Liver (tissue), 9 donors: ENCODE measurements around the gene TMEM45B. TPM values are rescaled to one million over a fixed set of nuclear protein-coding genes. Genes with fewer than 3 reads are reported as not detected.

Experiments
- DNase-seq: peaks from one replicate; pipeline ENCODE4 v3.0.0-alpha.2; 2017; ENCODE audit warnings: low spot score
- H3K27ac ChIP-seq, 2 donors: one replicate each; pipeline ENCODE4 v1.7.0; 2013; ENCODE audit warnings: inconsistent platforms in 2 of 2, low read length in 2 of 2, control low read depth in 1 of 2, low read depth in 1 of 2, mild to moderate bottlenecking in 1 of 2
- H3K27me3 ChIP-seq, 4 donors: one replicate each; pipeline versions ENCODE4 v1.6.1 to v1.7.0; 2013; ENCODE audit warnings: low read length in 3 of 4, inconsistent platforms in 1 of 4, mild to moderate bottlenecking in 1 of 4, moderate library complexity in 1 of 4; ENCODE audit not compliant: control insufficient read depth in 4 of 4, insufficient read depth in 4 of 4
- H3K36me3 ChIP-seq, 4 donors: one replicate each; pipeline versions ENCODE4 v1.6.1 to v1.7.0; 2013; ENCODE audit warnings: low read length in 3 of 4, mild to moderate bottlenecking in 3 of 4, low read depth in 1 of 4, moderate library complexity in 1 of 4; ENCODE audit not compliant: control insufficient read depth in 4 of 4, insufficient read depth in 3 of 4
- H3K4me1 ChIP-seq, 4 donors: one replicate each; pipeline versions ENCODE4 v1.6.1 to v1.7.0; 2013; ENCODE audit warnings: low read length in 3 of 4, mild to moderate bottlenecking in 3 of 4, moderate library complexity in 1 of 4; ENCODE audit not compliant: control insufficient read depth in 4 of 4, insufficient read depth in 4 of 4
- H3K4me3 ChIP-seq, 3 donors: one replicate each; pipeline versions ENCODE4 v1.6.1 to v1.7.0; 2013; ENCODE audit warnings: low read length in 3 of 3, control low read depth in 1 of 3, low read depth in 1 of 3, mild to moderate bottlenecking in 1 of 3
- H3K9ac ChIP-seq, 2 donors: one replicate each; pipeline ENCODE4 v1.7.0; 2013; ENCODE audit warnings: low read length in 2 of 2, mild to moderate bottlenecking in 2 of 2, moderate library complexity in 2 of 2, control low read depth in 1 of 2, low read depth in 1 of 2
- H3K9me3 ChIP-seq, 4 donors: one replicate each; pipeline versions ENCODE4 v1.6.1 to v1.7.0; 2013; ENCODE audit warnings: low read length in 3 of 4; ENCODE audit not compliant: control insufficient read depth in 4 of 4
- EGR1 ChIP-seq, 2 donors: IDR thresholded peaks; 2 replicates each; pipeline ENCODE4 v1.6.1; 2016 to 2018; ENCODE audit warnings: antibody characterized with exemption in 2 of 2, low read depth in 2 of 2
- FOXA1 ChIP-seq: IDR thresholded peaks from 2 replicates; pipeline ENCODE4 v1.6.1; 2016; ENCODE audit warnings: antibody characterized with exemption
- FOXA2 ChIP-seq: IDR thresholded peaks from 2 replicates; pipeline ENCODE4 v1.6.1; 2016; ENCODE audit warnings: antibody characterized with exemption
- GABPA ChIP-seq, 2 donors: IDR thresholded peaks in 1 of 2; conservative IDR thresholded peaks in 1 of 2; 2 replicates each; pipeline ENCODE4 v1.6.1; 2016; ENCODE audit warnings: antibody characterized with exemption in 2 of 2, mild to moderate bottlenecking in 1 of 2, moderate library complexity in 1 of 2
- HNF4A ChIP-seq, 2 donors: conservative IDR thresholded peaks; 2 replicates each; pipeline ENCODE4 v1.6.1; 2016; ENCODE audit warnings: antibody characterized with exemption in 2 of 2, mild to moderate bottlenecking in 2 of 2
- HNF4G ChIP-seq: IDR thresholded peaks from 2 replicates; pipeline ENCODE4 v1.6.1; 2016; ENCODE audit warnings: antibody characterized with exemption
- JUND ChIP-seq, 2 donors: IDR thresholded peaks; 2 replicates each; pipeline ENCODE4 v1.6.1; 2016; ENCODE audit warnings: antibody characterized with exemption in 2 of 2
- NR2F2 ChIP-seq: IDR thresholded peaks from 2 replicates; pipeline ENCODE4 v1.6.1; 2016; ENCODE audit warnings: antibody characterized with exemption
- RAD21 ChIP-seq, 2 donors: IDR thresholded peaks; 2 replicates each; pipeline ENCODE4 v1.6.1; 2016; ENCODE audit warnings: antibody characterized with exemption in 2 of 2, mild to moderate bottlenecking in 2 of 2
- RXRA ChIP-seq, 2 donors: IDR thresholded peaks; 2 replicates each; pipeline ENCODE4 v1.6.1; 2017 to 2018; ENCODE audit warnings: antibody characterized with exemption in 2 of 2, mild to moderate bottlenecking in 1 of 2
- SP1 ChIP-seq: IDR thresholded peaks from 2 replicates; pipeline ENCODE4 v1.6.1; 2018; ENCODE audit warnings: antibody characterized with exemption, mild to moderate bottlenecking
- TAF1 ChIP-seq: conservative IDR thresholded peaks from 2 replicates; pipeline ENCODE4 v1.6.1; 2016; ENCODE audit warnings: antibody characterized with exemption, mild to moderate bottlenecking
- YY1 ChIP-seq: IDR thresholded peaks from 2 replicates; pipeline ENCODE4 v1.6.1; 2016; ENCODE audit warnings: antibody characterized with exemption, mild to moderate bottlenecking
- WGBS: extraction: QIAGEN DNeasy Blood & Tissue Kit; methylation state at CpG from one replicate; pipeline ENCODE4 v1.1.7; 2013; 5-methylcytosine and 5-hydroxymethylcytosine counted together
- polyA plus RNA-seq, 2 donors: library from polyadenylated mRNA; stranded (reverse) in 1 of 2; unstranded in 1 of 2; fragments of 200-250 nt in 1 of 2; fragments of >200 nt in 1 of 2; fragmentation: Nextera tagmentation in 1 of 2; extraction: Ambion mirVana in 1 of 2; gene quantifications; one replicate each; pipeline versions ENCODE4 v1.2.1 to v1.2.3, GENCODE V29; 2013 to 2015
- total RNA-seq, 2 donors: library from RNA; depleted of rRNA; stranded (reverse); fragments of >200 nt; gene quantifications; one replicate each; pipeline ENCODE4 v1.2.3, GENCODE V29; 2014
- TF ChIP-seq, protein P1 (sequence below): IDR thresholded peaks from 2 replicates; pipeline ENCODE4 v1.6.1; 2016; ENCODE audit warnings: antibody characterized with exemption, mild to moderate bottlenecking
- TF ChIP-seq, protein P2 (sequence below): IDR thresholded peaks from 2 replicates; pipeline ENCODE4 v1.6.1; 2016; ENCODE audit warnings: antibody characterized with exemption
- TF ChIP-seq, protein P3 (sequence below): IDR thresholded peaks from 2 replicates; pipeline ENCODE4 v1.6.1; 2016; ENCODE audit warnings: antibody characterized with exemption
- TF ChIP-seq, protein P4 (sequence below): IDR thresholded peaks from 2 replicates; pipeline ENCODE4 v1.6.1; 2016; ENCODE audit warnings: antibody characterized with exemption
- TF ChIP-seq, protein P5 (sequence below): fragments of 150-350 bp; IDR thresholded peaks from 2 replicates; pipeline ENCODE4 v1.5.1; 2017; ENCODE audit warnings: improper control_type of control experiment, low read depth, low read length; ENCODE audit not compliant: missing input control
- donor health status: healthy.
- donor health status: healthy.
- donor health status: healthy.
- donor health status: healthy.
- donor health status: healthy.

TMEM45B gene
- total and polyA plus RNA-seq, 4 donors, result 5.5 to 23.7 (median 6.7) TPM

DNA sequence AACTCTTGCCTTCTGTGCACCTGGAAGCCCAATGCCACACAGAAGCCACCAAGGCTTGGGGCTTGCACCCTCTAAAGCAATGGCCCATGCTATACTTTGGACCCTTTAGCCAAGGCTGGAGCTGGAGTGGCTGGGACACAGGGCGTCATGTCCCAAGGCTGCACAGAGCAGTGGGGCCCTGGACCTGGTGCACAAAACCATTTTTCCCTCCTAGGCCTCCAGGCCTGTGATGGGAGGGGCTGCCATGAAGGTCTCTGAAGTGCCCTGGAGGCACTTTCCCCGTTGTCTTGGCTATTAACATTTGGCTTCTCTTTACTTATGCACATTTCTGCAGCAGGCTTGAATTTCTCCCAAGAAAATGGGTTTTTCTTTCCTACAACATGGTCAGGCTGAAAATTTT, 20.6 kb upstream of the TMEM45B start:
- Histone ChIP-seq H3K4me3 (no peak overlapping the region), H3K36me3 (no peaks in the 10 kb centered on the region), H3K9ac (no peak overlapping the region), H3K27me3 (no peaks in the 10 kb centered on the region), H3K9me3 (peaks cover 0 to 3% (median 1%) of the 10 kb centered on the region in 4 donors), H3K27ac (no peak overlapping the region), H3K4me1 (peaks cover 3 to 17% (median 13%) of the 10 kb centered on the region in 4 donors)
- TF ChIP-seq SP1, result no peak
- no peak for TF ChIP-seq HNF4A (conservative IDR thresholded peaks at IDR 0.05)
- no peak for TF ChIP-seq YY1
- TF ChIP-seq JUND (IDR thresholded peaks at IDR 0.05), result no peak
- TF ChIP-seq, protein P1, sequence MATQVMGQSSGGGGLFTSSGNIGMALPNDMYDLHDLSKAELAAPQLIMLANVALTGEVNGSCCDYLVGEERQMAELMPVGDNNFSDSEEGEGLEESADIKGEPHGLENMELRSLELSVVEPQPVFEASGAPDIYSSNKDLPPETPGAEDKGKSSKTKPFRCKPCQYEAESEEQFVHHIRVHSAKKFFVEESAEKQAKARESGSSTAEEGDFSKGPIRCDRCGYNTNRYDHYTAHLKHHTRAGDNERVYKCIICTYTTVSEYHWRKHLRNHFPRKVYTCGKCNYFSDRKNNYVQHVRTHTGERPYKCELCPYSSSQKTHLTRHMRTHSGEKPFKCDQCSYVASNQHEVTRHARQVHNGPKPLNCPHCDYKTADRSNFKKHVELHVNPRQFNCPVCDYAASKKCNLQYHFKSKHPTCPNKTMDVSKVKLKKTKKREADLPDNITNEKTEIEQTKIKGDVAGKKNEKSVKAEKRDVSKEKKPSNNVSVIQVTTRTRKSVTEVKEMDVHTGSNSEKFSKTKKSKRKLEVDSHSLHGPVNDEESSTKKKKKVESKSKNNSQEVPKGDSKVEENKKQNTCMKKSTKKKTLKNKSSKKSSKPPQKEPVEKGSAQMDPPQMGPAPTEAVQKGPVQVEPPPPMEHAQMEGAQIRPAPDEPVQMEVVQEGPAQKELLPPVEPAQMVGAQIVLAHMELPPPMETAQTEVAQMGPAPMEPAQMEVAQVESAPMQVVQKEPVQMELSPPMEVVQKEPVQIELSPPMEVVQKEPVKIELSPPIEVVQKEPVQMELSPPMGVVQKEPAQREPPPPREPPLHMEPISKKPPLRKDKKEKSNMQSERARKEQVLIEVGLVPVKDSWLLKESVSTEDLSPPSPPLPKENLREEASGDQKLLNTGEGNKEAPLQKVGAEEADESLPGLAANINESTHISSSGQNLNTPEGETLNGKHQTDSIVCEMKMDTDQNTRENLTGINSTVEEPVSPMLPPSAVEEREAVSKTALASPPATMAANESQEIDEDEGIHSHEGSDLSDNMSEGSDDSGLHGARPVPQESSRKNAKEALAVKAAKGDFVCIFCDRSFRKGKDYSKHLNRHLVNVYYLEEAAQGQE, result no peak
- no peak for TF ChIP-seq HNF4G
- TF ChIP-seq, protein P2, sequence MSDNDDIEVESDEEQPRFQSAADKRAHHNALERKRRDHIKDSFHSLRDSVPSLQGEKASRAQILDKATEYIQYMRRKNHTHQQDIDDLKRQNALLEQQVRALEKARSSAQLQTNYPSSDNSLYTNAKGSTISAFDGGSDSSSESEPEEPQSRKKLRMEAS, result no peak
- TF ChIP-seq, protein P3, sequence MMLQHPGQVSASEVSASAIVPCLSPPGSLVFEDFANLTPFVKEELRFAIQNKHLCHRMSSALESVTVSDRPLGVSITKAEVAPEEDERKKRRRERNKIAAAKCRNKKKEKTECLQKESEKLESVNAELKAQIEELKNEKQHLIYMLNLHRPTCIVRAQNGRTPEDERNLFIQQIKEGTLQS, result no peak
- TF ChIP-seq TAF1, result no peak
- no peak for DNase-seq
- 68% methylated on average over 2 of the region's 2 CpGs for WGBS

DNA sequence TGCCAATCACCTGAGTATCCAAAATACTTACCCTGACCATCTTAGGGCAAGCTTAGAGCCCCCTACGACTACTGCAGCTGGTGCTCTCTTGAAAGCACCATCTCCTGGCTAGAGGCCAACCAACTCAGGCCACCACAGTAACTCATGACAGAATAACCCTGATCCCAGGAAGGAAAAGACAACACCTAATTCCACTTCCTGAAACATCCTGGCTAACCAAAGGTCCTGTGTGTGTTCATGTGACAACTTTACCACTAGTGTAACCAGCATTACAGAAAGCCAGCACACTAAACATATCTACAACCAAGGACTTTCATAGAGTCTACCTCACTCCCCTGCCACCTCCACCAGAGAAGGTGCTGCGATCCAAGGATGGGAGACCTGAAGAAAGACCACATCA, 17.4 kb upstream of the TMEM45B start:
- no peak for DNase-seq
- Histone ChIP-seq H3K4me3 (no peak overlapping the region), H3K36me3 (no peaks in the 10 kb centered on the region), H3K4me1 (peaks cover 0 to 6% (median 2%) of the 10 kb centered on the region in 4 donors), H3K9ac (no peak overlapping the region), H3K27me3 (peaks cover 0 to 2% (median 0%) of the 10 kb centered on the region in 4 donors), H3K27ac (no peak overlapping the region), H3K9me3 (peaks cover 0 to 3% (median 1%) of the 10 kb centered on the region in 4 donors)
- 89% methylated on average over 2 of the region's 2 CpGs for WGBS
- TF ChIP-seq, protein P3, result no peak
- TF ChIP-seq EGR1 (IDR thresholded peaks at IDR 0.05; ENCODE audit: low read depth in 2 of 2) (no peak), SP1 (no peak), FOXA2 (no peak), JUND (IDR thresholded peaks at IDR 0.05) (no peak), GABPA (IDR thresholded peaks at IDR 0.05 in 1 of 2, conservative IDR thresholded peaks at IDR 0.05 in 1 of 2) (no peak), TAF1 (no peak), YY1 (no peak), HNF4A (conservative IDR thresholded peaks at IDR 0.05) (no peak), HNF4G (no peak), RAD21 (IDR thresholded peaks at IDR 0.05) (no peak), FOXA1 (no peak), RXRA (IDR thresholded peaks at IDR 0.05) (no peak), NR2F2 (no peak)
- TF ChIP-seq, protein P2, result no peak
- TF ChIP-seq, protein P1, result no peak
- TF ChIP-seq, protein P4, sequence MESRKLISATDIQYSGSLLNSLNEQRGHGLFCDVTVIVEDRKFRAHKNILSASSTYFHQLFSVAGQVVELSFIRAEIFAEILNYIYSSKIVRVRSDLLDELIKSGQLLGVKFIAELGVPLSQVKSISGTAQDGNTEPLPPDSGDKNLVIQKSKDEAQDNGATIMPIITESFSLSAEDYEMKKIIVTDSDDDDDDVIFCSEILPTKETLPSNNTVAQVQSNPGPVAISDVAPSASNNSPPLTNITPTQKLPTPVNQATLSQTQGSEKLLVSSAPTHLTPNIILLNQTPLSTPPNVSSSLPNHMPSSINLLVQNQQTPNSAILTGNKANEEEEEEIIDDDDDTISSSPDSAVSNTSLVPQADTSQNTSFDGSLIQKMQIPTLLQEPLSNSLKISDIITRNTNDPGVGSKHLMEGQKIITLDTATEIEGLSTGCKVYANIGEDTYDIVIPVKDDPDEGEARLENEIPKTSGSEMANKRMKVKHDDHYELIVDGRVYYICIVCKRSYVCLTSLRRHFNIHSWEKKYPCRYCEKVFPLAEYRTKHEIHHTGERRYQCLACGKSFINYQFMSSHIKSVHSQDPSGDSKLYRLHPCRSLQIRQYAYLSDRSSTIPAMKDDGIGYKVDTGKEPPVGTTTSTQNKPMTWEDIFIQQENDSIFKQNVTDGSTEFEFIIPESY, result no peak
- TF ChIP-seq, protein P5, sequence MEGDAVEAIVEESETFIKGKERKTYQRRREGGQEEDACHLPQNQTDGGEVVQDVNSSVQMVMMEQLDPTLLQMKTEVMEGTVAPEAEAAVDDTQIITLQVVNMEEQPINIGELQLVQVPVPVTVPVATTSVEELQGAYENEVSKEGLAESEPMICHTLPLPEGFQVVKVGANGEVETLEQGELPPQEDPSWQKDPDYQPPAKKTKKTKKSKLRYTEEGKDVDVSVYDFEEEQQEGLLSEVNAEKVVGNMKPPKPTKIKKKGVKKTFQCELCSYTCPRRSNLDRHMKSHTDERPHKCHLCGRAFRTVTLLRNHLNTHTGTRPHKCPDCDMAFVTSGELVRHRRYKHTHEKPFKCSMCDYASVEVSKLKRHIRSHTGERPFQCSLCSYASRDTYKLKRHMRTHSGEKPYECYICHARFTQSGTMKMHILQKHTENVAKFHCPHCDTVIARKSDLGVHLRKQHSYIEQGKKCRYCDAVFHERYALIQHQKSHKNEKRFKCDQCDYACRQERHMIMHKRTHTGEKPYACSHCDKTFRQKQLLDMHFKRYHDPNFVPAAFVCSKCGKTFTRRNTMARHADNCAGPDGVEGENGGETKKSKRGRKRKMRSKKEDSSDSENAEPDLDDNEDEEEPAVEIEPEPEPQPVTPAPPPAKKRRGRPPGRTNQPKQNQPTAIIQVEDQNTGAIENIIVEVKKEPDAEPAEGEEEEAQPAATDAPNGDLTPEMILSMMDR, result no peak
